Progenitor cell of endocrine pancreas (in vitro differentiated cells): ENCODE measurements around the gene MLIP. TPM values are rescaled to one million over a fixed set of nuclear protein-coding genes. Genes with fewer than 3 reads are reported as not detected.

Experiments used
- DNase-seq: peaks from one replicate; pipeline ENCODE4 v3.0.0; 2021; ENCODE audit warnings: low spot score; ENCODE audit not compliant: unreplicated experiment
- H3K27ac Mint-ChIP-seq: 2 replicates; pipeline ENCODE4 v1.8.0; 2021; ENCODE audit warnings: mild to moderate bottlenecking, moderate library complexity, mixed read lengths
- H3K27me3 Mint-ChIP-seq: 2 replicates; pipeline ENCODE4 v1.8.0; 2021; ENCODE audit warnings: mixed read lengths
- H3K36me3 Mint-ChIP-seq: 2 replicates; pipeline ENCODE4 v1.8.0; 2022; ENCODE audit warnings: mixed read lengths; ENCODE audit not compliant: insufficient read depth
- H3K4me1 Mint-ChIP-seq: 2 replicates; pipeline ENCODE4 v1.8.0; 2021; ENCODE audit warnings: low read depth, mixed read lengths
- H3K4me3 Mint-ChIP-seq: 2 replicates; pipeline ENCODE4 v1.8.0; 2021; ENCODE audit warnings: low read depth, mild to moderate bottlenecking, moderate library complexity, mixed read lengths
- H3K9me3 Mint-ChIP-seq: 2 replicates; pipeline ENCODE4 v1.8.0; 2021; ENCODE audit warnings: low read depth, mixed read lengths
- CTCF ChIP-seq: fragments of 200-600 bp; sonication (generic); IDR thresholded peaks from one replicate; pipeline ENCODE4 v1.5.0; 2021; ENCODE audit warnings: antibody characterized with exemption, mild to moderate bottlenecking; ENCODE audit not compliant: unreplicated experiment
- total RNA-seq: library from RNA; stranded (reverse); gene quantifications from 2 replicates; pipeline ENCODE4 v1.2.1, GENCODE V29; 2021

The MLIP gene
- total RNA-seq, 1 donor from 2014 or later, result not detected

DNA sequence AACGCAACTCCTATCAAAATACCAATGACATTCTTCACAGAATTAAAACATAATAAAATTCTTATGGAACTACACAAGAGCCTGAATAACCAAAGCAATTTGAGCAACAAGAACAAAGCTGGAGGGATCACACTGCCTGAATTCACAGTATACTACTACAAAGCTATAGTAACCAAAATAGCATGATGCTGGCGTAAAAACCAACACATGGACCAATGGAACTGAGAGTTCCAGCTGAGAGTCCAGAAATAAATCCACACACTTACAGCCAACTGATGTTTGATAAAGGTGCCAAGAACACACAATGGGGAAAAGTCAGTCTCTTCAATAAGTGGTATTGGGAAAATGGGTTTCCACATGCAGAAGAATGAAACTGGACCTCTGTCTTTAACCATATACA, 6.9 kb downstream of the MLIP start:
- H3K27me3 Mint-ChIP-seq, result no peaks in the 10 kb centered on the region

GRCh38 chr6:54125493-54125892, 14.2 kb downstream of the MLIP start:
- Mint-ChIP-seq H3K4me1 (no peaks in the 10 kb centered on the region), H3K36me3 (no peaks in the 10 kb centered on the region), H3K9me3 (peaks cover 2% of the 10 kb centered on the region), H3K27me3 (no peaks in the 10 kb centered on the region), H3K27ac (no peak overlapping the region), H3K4me3 (no peak overlapping the region)
- no peak for TF ChIP-seq CTCF
- DNase-seq, result no peak

More for the DNA sequence above, 6.9 kb downstream of the MLIP start:
- TF ChIP-seq CTCF, result no peak
- H3K9me3 Mint-ChIP-seq, result peaks cover 10% of the 10 kb centered on the region
- DNase-seq, result no peak
- no peaks in the 10 kb centered on the region for H3K36me3 Mint-ChIP-seq
- no peak overlapping the region for H3K27ac Mint-ChIP-seq
- H3K4me1 Mint-ChIP-seq, result no peaks in the 10 kb centered on the region
- H3K4me3 Mint-ChIP-seq, result no peak overlapping the region

DNA sequence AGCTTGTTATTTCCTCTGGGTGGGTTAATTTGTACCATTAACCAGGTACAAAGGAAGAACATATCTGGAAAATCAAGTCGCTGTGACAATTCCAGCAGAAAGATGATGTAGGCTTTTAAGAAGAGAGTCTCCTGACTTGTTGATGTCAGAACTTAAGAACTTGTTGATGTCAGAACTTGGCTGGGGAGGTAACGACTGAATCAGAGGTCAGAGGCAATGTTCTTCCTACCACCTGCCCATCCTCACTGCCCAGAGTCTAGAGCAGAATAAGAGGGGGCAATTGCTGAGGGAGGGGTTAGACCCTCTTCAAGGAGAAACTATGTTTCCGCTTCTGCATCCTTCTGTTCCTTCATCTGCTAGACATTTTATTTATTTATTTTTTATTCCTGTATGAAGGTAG, 18.9 kb downstream of the MLIP start:
- Mint-ChIP-seq H3K27me3 (no peaks in the 10 kb centered on the region), H3K27ac (no peak overlapping the region), H3K9me3 (no peaks in the 10 kb centered on the region), H3K36me3 (no peaks in the 10 kb centered on the region), H3K4me3 (no peak overlapping the region), H3K4me1 (no peaks in the 10 kb centered on the region)
- TF ChIP-seq CTCF, result no peak
- DNase-seq, result no peak

- DNase-seq, result no peak
- peaks cover 10% of the 10 kb centered on the region for H3K9me3 Mint-ChIP-seq
- H3K27me3 Mint-ChIP-seq, result no peaks in the 10 kb centered on the region
- H3K4me3 Mint-ChIP-seq, result no peak overlapping the region
- peaks cover 4% of the 10 kb centered on the region for H3K4me1 Mint-ChIP-seq
- TF ChIP-seq CTCF, result no peak
- H3K27ac Mint-ChIP-seq, result no peak overlapping the region
- no peaks in the 10 kb centered on the region for H3K36me3 Mint-ChIP-seq
Measured at GRCh38 chr6:54132587-54132986, 21.3 kb downstream of the MLIP start.

DNA sequence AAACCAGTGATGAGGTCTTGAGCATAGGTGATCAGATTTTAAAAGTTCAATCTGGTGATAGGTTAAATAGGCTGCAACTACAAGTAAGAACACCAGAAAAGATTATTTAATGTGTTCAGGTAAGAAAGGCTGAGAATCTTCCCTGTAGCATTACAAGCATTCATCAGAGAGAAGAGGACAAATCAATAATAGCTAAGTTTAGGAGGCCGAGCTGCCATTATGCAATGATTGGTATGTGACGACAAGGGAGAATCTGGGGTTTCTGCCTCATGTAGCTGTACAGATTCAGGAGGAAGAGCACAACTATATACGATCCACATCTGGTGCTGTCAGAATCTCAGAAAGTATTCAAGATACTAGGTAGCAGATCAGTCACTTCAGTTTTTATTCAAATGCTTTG, 21.9 kb downstream of the MLIP start:
- H3K27me3 Mint-ChIP-seq, result no peaks in the 10 kb centered on the region

More for the DNA sequence above, 21.9 kb downstream of the MLIP start:
- peaks cover 4% of the 10 kb centered on the region for H3K4me1 Mint-ChIP-seq
- peaks cover 10% of the 10 kb centered on the region for H3K9me3 Mint-ChIP-seq
- H3K27ac Mint-ChIP-seq, result no peak overlapping the region
- no peaks in the 10 kb centered on the region for H3K36me3 Mint-ChIP-seq
- H3K4me3 Mint-ChIP-seq, result no peak overlapping the region
- TF ChIP-seq CTCF, result no peak
- DNase-seq, result no peak
